K562 (cell line): Measurements from ENCODE around the gene RNF224. TPM values are rescaled to one million over a fixed set of nuclear protein-coding genes. Genes with fewer than 3 reads are reported as not detected.

Experiments used
- CREB1 ChIP-seq, 2 experiments: sonication (generic) in 1 of 2; formaldehyde crosslinking in 1 of 2; IDR thresholded peaks; 2 replicates each; pipeline versions ENCODE4 v1.6.1 to v1.8.0; 2012 to 2022; ENCODE audit warnings: inconsistent platforms in 1 of 2, mild to moderate bottlenecking in 1 of 2, missing genetic modification reagents in 1 of 2, moderate library complexity in 1 of 2
- GTF2E2 ChIP-seq: fragments of 200-800 bp; sonication (Bioruptor generic); IDR thresholded peaks from 2 replicates; pipeline ENCODE4 v1.6.1; 2016; ENCODE audit warnings: missing genetic modification characterization, missing compliant biosample characterization
- HOXB6 ChIP-seq: fragments of 250-450 bp; sonication (Bioruptor Pico); IDR thresholded peaks from 2 replicates; pipeline ENCODE4 v1.5.1; 2022; ENCODE audit warnings: mild to moderate bottlenecking, borderline replicate concordance
- KAT2B ChIP-seq: IDR thresholded peaks from one replicate; pipeline ENCODE4 v1.6.1; 2012; ENCODE audit warnings: low read depth, mild to moderate bottlenecking, control low read depth, inconsistent platforms, low read length, moderate library complexity
- MECOM ChIP-seq: fragments of 250-450 bp; sonication (Bioruptor Pico); IDR thresholded peaks from 2 replicates; pipeline ENCODE4 v1.8.0; 2022; ENCODE audit warnings: inconsistent platforms
- NBN ChIP-seq: fragments of 450-650 bp; IDR thresholded peaks from 2 replicates; pipeline ENCODE4 v1.6.1; 2016; ENCODE audit warnings: low read depth, mild to moderate bottlenecking
- NFE2 ChIP-seq: IDR thresholded peaks from 2 replicates; pipeline ENCODE4 v1.6.1; 2014; ENCODE audit warnings: antibody characterized with exemption, low read depth
- PRMT5 ChIP-seq: sonication (generic); formaldehyde crosslinking; IDR thresholded peaks from 2 replicates; pipeline ENCODE4 v1.5.0; 2020; ENCODE audit warnings: missing genetic modification reagents
- TAF15 ChIP-seq: fragments of 200-400 bp; formaldehyde crosslinking; IDR thresholded peaks from 2 replicates; pipeline ENCODE4 v1.6.1; 2017; ENCODE audit warnings: mild to moderate bottlenecking, low read depth, low read length, moderate library complexity
- TFE3 ChIP-seq: fragments of 450-650 bp; formaldehyde crosslinking; IDR thresholded peaks from 2 replicates; pipeline ENCODE4 v1.4.0; 2020; ENCODE audit warnings: mild to moderate bottlenecking, mixed read lengths
- ZEB2 ChIP-seq: fragments of 450-650 bp; IDR thresholded peaks from 2 replicates; pipeline ENCODE4 v1.6.1; 2016
- ZNF175 ChIP-seq: fragments of 200-800 bp; sonication (Bioruptor generic); IDR thresholded peaks from 2 replicates; pipeline ENCODE4 v1.6.1; 2016; ENCODE audit warnings: low read depth, mild to moderate bottlenecking, missing genetic modification characterization, missing compliant biosample characterization
- ZNF740 ChIP-seq, 3 experiments: fragments of 200-800 bp in 1 of 3; sonication (Bioruptor generic) in 1 of 3; sonication (generic) in 1 of 3; formaldehyde crosslinking in 1 of 3; IDR thresholded peaks; 2 replicates each; pipeline versions ENCODE4 v1.6.1 to v1.8.0; 2016 to 2022; ENCODE audit warnings: mild to moderate bottlenecking in 2 of 3, missing compliant biosample characterization in 2 of 3, missing genetic modification characterization in 2 of 3, missing genetic modification reagents in 1 of 3
- ZNF77 ChIP-seq: fragments of 250-450 bp; sonication (Bioruptor Pico); IDR thresholded peaks from 2 replicates; pipeline ENCODE4 v1.5.0; 2020
- polyA plus RNA-seq, 8 experiments: library from polyadenylated mRNA; depleted of rRNA in 4 of 8; stranded (reverse) in 5 of 8; unstranded in 3 of 8; fragments of >200 nt; fragmentation: Nextera tagmentation in 2 of 8; fragmentation: Illumina TruSeq in 1 of 8; extraction: Ambion mirVana in 2 of 8; extraction: Trizol in 1 of 8; gene quantifications; 2 replicates each; pipeline versions ENCODE4 v1.2.1 to v1.2.3, GENCODE V29; 2011 to 2014; ENCODE audit warnings: inconsistent platforms in 1 of 8, missing spikeins in 1 of 8
- total RNA-seq, 7 experiments: library from RNA; depleted of rRNA in 6 of 7; stranded (reverse); fragments of >200 nt in 6 of 7; fragmentation: Illumina TruSeq in 2 of 7; extraction: Trizol in 2 of 7; gene quantifications; 2 replicates each; pipeline versions ENCODE4 v1.2.1 to v1.2.3, GENCODE V29; 2011 to 2021; ENCODE audit warnings: low replicate concordance in 1 of 7
- TF ChIP-seq, protein P1 (sequence below): fragments of 450-650 bp; IDR thresholded peaks from 2 replicates; pipeline ENCODE4 v1.6.1; 2014; ENCODE audit warnings: low read depth, mild to moderate bottlenecking, moderate library complexity, borderline replicate concordance
- TF ChIP-seq, protein P2 (sequence below), 3 experiments: fragments of 200-800 bp in 1 of 3; fragments of 250-450 bp in 1 of 3; fragments of 450-650 bp in 1 of 3; sonication (Bioruptor Pico) in 1 of 3; sonication (Bioruptor generic) in 1 of 3; formaldehyde crosslinking in 1 of 3; IDR thresholded peaks; 2 replicates each; pipeline versions ENCODE4 v1.6.1 to v1.8.0; 2016 to 2022; ENCODE audit warnings: mild to moderate bottlenecking in 2 of 3, missing genetic modification characterization in 2 of 3, missing compliant biosample characterization in 1 of 3, moderate library complexity in 1 of 3
- TF ChIP-seq, protein P3 (sequence below): sonication (generic); formaldehyde crosslinking; IDR thresholded peaks from 2 replicates; pipeline ENCODE4 v1.9.0; 2022; ENCODE audit warnings: mild to moderate bottlenecking, missing genetic modification reagents

Gene RNF224
- total and polyA plus RNA-seq, 9 of the 15 experiments (the other 6 are each of a cell fraction or from before 2014, with no cell fraction given), result not detected

GRCh38 chr9:137254624-137255447, 27.5 kb downstream of the RNF224 start, which contains the start of gene NELFB (continued):
- TF ChIP-seq PRMT5 (CRISPR knock-in tag) (0 out of 2 replicates have a peak, but pooled peaks have one; percentile 50), HOXB6 (CRISPR knock-in tag) (no peak), ZEB2 (no peak), ZNF77 (CRISPR knock-in tag) (no peak), CREB1 (IDR thresholded peaks at IDR 0.05) (0 out of 2 replicates have a peak, but pooled peaks have one; percentile 34), CREB1 (CRISPR knock-in tag; IDR thresholded peaks at IDR 0.05) (no peak), KAT2B (no peak), TAF15 (no peak), GTF2E2 (tag) (peak; percentile 56; the same call in 1 of the 2 replicates), ZNF740 (CRISPR knock-in tag; IDR thresholded peaks at IDR 0.05) (no peak), ZNF740 (tag; IDR thresholded peaks at IDR 0.05) (no peak), MECOM (CRISPR knock-in tag) (no peak), NBN (no peak), TFE3 (CRISPR knock-in tag) (no peak), NFE2 (no peak), ZNF175 (CRISPR knock-in tag) (peak; percentile 73; the same call in 1 of the 2 replicates)
- TF ChIP-seq, protein P1, sequence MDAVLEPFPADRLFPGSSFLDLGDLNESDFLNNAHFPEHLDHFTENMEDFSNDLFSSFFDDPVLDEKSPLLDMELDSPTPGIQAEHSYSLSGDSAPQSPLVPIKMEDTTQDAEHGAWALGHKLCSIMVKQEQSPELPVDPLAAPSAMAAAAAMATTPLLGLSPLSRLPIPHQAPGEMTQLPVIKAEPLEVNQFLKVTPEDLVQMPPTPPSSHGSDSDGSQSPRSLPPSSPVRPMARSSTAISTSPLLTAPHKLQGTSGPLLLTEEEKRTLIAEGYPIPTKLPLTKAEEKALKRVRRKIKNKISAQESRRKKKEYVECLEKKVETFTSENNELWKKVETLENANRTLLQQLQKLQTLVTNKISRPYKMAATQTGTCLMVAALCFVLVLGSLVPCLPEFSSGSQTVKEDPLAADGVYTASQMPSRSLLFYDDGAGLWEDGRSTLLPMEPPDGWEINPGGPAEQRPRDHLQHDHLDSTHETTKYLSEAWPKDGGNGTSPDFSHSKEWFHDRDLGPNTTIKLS, result 0 out of 2 replicates have a peak, but pooled peaks have one; percentile 24
- TF ChIP-seq, protein P2, sequence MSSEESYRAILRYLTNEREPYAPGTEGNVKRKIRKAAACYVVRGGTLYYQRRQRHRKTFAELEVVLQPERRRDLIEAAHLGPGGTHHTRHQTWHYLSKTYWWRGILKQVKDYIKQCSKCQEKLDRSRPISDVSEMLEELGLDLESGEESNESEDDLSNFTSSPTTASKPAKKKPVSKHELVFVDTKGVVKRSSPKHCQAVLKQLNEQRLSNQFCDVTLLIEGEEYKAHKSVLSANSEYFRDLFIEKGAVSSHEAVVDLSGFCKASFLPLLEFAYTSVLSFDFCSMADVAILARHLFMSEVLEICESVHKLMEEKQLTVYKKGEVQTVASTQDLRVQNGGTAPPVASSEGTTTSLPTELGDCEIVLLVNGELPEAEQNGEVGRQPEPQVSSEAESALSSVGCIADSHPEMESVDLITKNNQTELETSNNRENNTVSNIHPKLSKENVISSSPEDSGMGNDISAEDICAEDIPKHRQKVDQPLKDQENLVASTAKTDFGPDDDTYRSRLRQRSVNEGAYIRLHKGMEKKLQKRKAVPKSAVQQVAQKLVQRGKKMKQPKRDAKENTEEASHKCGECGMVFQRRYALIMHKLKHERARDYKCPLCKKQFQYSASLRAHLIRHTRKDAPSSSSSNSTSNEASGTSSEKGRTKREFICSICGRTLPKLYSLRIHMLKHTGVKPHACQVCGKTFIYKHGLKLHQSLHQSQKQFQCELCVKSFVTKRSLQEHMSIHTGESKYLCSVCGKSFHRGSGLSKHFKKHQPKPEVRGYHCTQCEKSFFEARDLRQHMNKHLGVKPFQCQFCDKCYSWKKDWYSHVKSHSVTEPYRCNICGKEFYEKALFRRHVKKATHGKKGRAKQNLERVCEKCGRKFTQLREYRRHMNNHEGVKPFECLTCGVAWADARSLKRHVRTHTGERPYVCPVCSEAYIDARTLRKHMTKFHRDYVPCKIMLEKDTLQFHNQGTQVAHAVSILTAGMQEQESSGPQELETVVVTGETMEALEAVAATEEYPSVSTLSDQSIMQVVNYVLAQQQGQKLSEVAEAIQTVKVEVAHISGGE (CRISPR knock-in tag; IDR thresholded peaks at IDR 0.05), result peak; percentile 98 to 100 (median 99)
- TF ChIP-seq, protein P3, sequence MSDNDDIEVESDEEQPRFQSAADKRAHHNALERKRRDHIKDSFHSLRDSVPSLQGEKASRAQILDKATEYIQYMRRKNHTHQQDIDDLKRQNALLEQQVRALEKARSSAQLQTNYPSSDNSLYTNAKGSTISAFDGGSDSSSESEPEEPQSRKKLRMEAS, result peak; percentile 24; the same call in 1 of the 2 replicates
